Endothelial cell (in vitro differentiated cells): ENCODE data around the gene ZNF341. TPM values are rescaled to one million over a fixed set of nuclear protein-coding genes. Genes with fewer than 3 reads are reported as not detected.

Experiments
- DNase-seq: peaks from one replicate; pipeline ENCODE4 v3.0.0; 2021; ENCODE audit warnings: low spot score
- H3K27ac Mint-ChIP-seq: one replicate; pipeline ENCODE4 v1.8.0; 2021; ENCODE audit warnings: mixed read lengths, inconsistent platforms; ENCODE audit not compliant: unreplicated experiment
- H3K27me3 Mint-ChIP-seq: one replicate; pipeline ENCODE4 v1.8.0; 2021; ENCODE audit warnings: mild to moderate bottlenecking, moderate library complexity, mixed read lengths, inconsistent platforms; ENCODE audit not compliant: unreplicated experiment
- H3K36me3 Mint-ChIP-seq: one replicate; pipeline ENCODE4 v1.8.0; 2021; ENCODE audit warnings: mild to moderate bottlenecking, low read depth, mixed read lengths, inconsistent platforms; ENCODE audit not compliant: unreplicated experiment
- H3K4me1 Mint-ChIP-seq: one replicate; pipeline ENCODE4 v1.8.0; 2021; ENCODE audit warnings: mild to moderate bottlenecking, mixed read lengths, inconsistent platforms; ENCODE audit not compliant: unreplicated experiment
- H3K4me3 Mint-ChIP-seq: one replicate; pipeline ENCODE4 v1.8.0; 2021; ENCODE audit warnings: mild to moderate bottlenecking, mixed read lengths, inconsistent platforms; ENCODE audit not compliant: unreplicated experiment
- H3K9me3 Mint-ChIP-seq: one replicate; pipeline ENCODE4 v1.8.0; 2021; ENCODE audit warnings: mixed read lengths, inconsistent platforms; ENCODE audit not compliant: unreplicated experiment
- CTCF ChIP-seq: fragments of 200-600 bp; sonication (generic); IDR thresholded peaks from one replicate; pipeline ENCODE4 v1.5.0; 2021; ENCODE audit warnings: antibody characterized with exemption; ENCODE audit not compliant: unreplicated experiment
- total RNA-seq: library from RNA; stranded (reverse); fragmentation: NEBNext Ultra II Directional; extraction: Animal tissue kit (Norgen Biotek cat#: 25700); gene quantifications from one replicate; pipeline ENCODE4 v1.2.1, GENCODE V29; 2021; ENCODE audit not compliant: unreplicated experiment

ZNF341 gene
- total RNA-seq, 1 donor from 2014 or later = 3.5 TPM

- peak overlapping the region; percentile 79 for H3K4me3 Mint-ChIP-seq
- no peaks in the 10 kb centered on the region for H3K27me3 Mint-ChIP-seq
- H3K36me3 Mint-ChIP-seq = peaks cover 24% of the 10 kb centered on the region
- TF ChIP-seq CTCF = no peak
- no peaks in the 10 kb centered on the region for H3K9me3 Mint-ChIP-seq
- no peaks in the 10 kb centered on the region for H3K4me1 Mint-ChIP-seq
- no peak overlapping the region for H3K27ac Mint-ChIP-seq
- no peak for DNase-seq
Observed at GRCh38 chr20:33757458-33757857, 25.7 kb downstream of the ZNF341 start.

GRCh38 chr20:33761698-33762250 is 30.0 kb downstream of the ZNF341 start:
- DNase-seq = no peak
- no peak overlapping the region for H3K27ac Mint-ChIP-seq
- H3K9me3 Mint-ChIP-seq = no peaks in the 10 kb centered on the region
- no peak for TF ChIP-seq CTCF
- H3K4me1 Mint-ChIP-seq = no peaks in the 10 kb centered on the region
- no peaks in the 10 kb centered on the region for H3K27me3 Mint-ChIP-seq
- H3K36me3 Mint-ChIP-seq = peaks cover 23% of the 10 kb centered on the region
- H3K4me3 Mint-ChIP-seq = no peak overlapping the region

GRCh38 chr20:33765099-33765498 is 33.3 kb downstream of the ZNF341 start:
- no peak for DNase-seq
- Mint-ChIP-seq H3K27ac (no peak overlapping the region), H3K27me3 (peaks cover 1% of the 10 kb centered on the region), H3K4me3 (no peak overlapping the region), H3K9me3 (no peaks in the 10 kb centered on the region), H3K4me1 (no peaks in the 10 kb centered on the region), H3K36me3 (peaks cover 6% of the 10 kb centered on the region)
- TF ChIP-seq CTCF = no peak

- Mint-ChIP-seq H3K27me3 (peaks cover 1% of the 10 kb centered on the region), H3K9me3 (no peaks in the 10 kb centered on the region), H3K36me3 (peaks cover 6% of the 10 kb centered on the region), H3K4me3 (no peak overlapping the region), H3K27ac (no peak overlapping the region), H3K4me1 (no peaks in the 10 kb centered on the region)
- no peak for DNase-seq
- TF ChIP-seq CTCF = no peak
Observed at GRCh38 chr20:33765592-33765991, 33.8 kb downstream of the ZNF341 start.

- no peak for TF ChIP-seq CTCF
- no peak for DNase-seq
- Mint-ChIP-seq H3K36me3 (peaks cover 6% of the 10 kb centered on the region), H3K27ac (no peak overlapping the region), H3K27me3 (peaks cover 1% of the 10 kb centered on the region), H3K9me3 (no peaks in the 10 kb centered on the region), H3K4me3 (no peak overlapping the region), H3K4me1 (no peaks in the 10 kb centered on the region)
Observed at GRCh38 chr20:33766686-33767085, 34.9 kb downstream of the ZNF341 start.
